Neural cell (in vitro differentiated cells): ENCODE data around the gene AFF3. TPM values are rescaled to one million over a fixed set of nuclear protein-coding genes. Genes with fewer than 3 reads are reported as not detected.

Experiments
- H2AFZ ChIP-seq: fragments of 200-600, 300-800 bp; sonication (generic), shearing (Covaris generic); 2 replicates; pipeline ENCODE4 v1.6.0; 2014; ENCODE audit warnings: low read depth, mild to moderate bottlenecking, antibody characterized with exemption, low read length, moderate library complexity
- H3F3A ChIP-seq: fragments of 200-600 bp; shearing (Covaris generic); 2 replicates; pipeline ENCODE4 v1.6.1; 2016; ENCODE audit warnings: mild to moderate bottlenecking, moderate library complexity, mixed read lengths, antibody characterized with exemption, low read length; ENCODE audit not compliant: insufficient read depth, poor library complexity, severe bottlenecking
- H3K27ac ChIP-seq: fragments of 200-600, 300-800 bp; sonication (generic), shearing (Covaris generic); 2 replicates; pipeline ENCODE4 v1.5.1; 2014; ENCODE audit warnings: mild to moderate bottlenecking, low read length, moderate library complexity
- H3K27me3 ChIP-seq: fragments of 300-800, 200-600 bp; sonication (generic), shearing (Covaris generic); 2 replicates; pipeline ENCODE4 v1.6.0; 2014; ENCODE audit warnings: mild to moderate bottlenecking, low read depth, low read length, moderate library complexity; ENCODE audit not compliant: insufficient read depth
- H3K36me3 ChIP-seq: fragments of 300-800, 200-600 bp; sonication (generic), shearing (Covaris generic); 2 replicates; pipeline ENCODE4 v1.5.1; 2014; ENCODE audit warnings: mild to moderate bottlenecking, antibody characterized with exemption, low read length, moderate library complexity; ENCODE audit not compliant: insufficient read depth
- H3K4me2 ChIP-seq: fragments of 300-800, 200-600 bp; sonication (generic), shearing (Covaris generic); 2 replicates; pipeline ENCODE4 v1.6.0; 2014; ENCODE audit warnings: mild to moderate bottlenecking, low read length
- H3K4me3 ChIP-seq: fragments of 300-800, 200-600 bp; sonication (generic), shearing (Covaris generic); 2 replicates; pipeline ENCODE4 v1.5.1; 2014; ENCODE audit warnings: mild to moderate bottlenecking, low read length, moderate library complexity
- H3K79me2 ChIP-seq: fragments of 200-600 bp; shearing (Covaris generic); replicated peaks from 2 replicates; pipeline ENCODE4 v1.6.0; 2014; ENCODE audit warnings: mild to moderate bottlenecking, low read length, moderate library complexity; ENCODE audit not compliant: insufficient read depth
- H3K9ac ChIP-seq: fragments of 300-800, 200-600 bp; sonication (generic), shearing (Covaris generic); 2 replicates; pipeline ENCODE4 v1.6.1; 2016; ENCODE audit warnings: mild to moderate bottlenecking, low read length, mixed read lengths
- H3K9me2 ChIP-seq: fragments of 200-600 bp; shearing (Covaris generic); 2 replicates; pipeline ENCODE4 v1.6.1; 2016; ENCODE audit warnings: mild to moderate bottlenecking, low read length, mixed read lengths; ENCODE audit not compliant: insufficient read depth
- H3K9me3 ChIP-seq: fragments of 200-600, 300-800 bp; sonication (generic), shearing (Covaris generic); 2 replicates; pipeline ENCODE4 v1.6.1; 2016; ENCODE audit warnings: mild to moderate bottlenecking, mixed run types, low read length, moderate library complexity, mixed read lengths
- H4K20me1 ChIP-seq: fragments of 200-600 bp; shearing (Covaris generic); 2 replicates; pipeline ENCODE4 v1.6.1; 2016; ENCODE audit warnings: mild to moderate bottlenecking, mixed run types; ENCODE audit not compliant: insufficient read depth
- CTCF ChIP-seq: fragments of 450-650 bp; IDR thresholded peaks from 2 replicates; pipeline ENCODE4 v1.5.1; 2014; ENCODE audit warnings: antibody characterized with exemption, mild to moderate bottlenecking, moderate library complexity; ENCODE audit not compliant: poor library complexity, severe bottlenecking
- EP300 ChIP-seq: fragments of 450-650 bp; conservative IDR thresholded peaks from 2 replicates; pipeline ENCODE4 v1.6.1; 2014; ENCODE audit warnings: antibody characterized with exemption, mild to moderate bottlenecking, moderate library complexity; ENCODE audit not compliant: poor library complexity, severe bottlenecking
- EZH2 ChIP-seq: fragments of 200-600, 300-800 bp; shearing (Covaris generic), sonication (generic); IDR thresholded peaks from 2 replicates; pipeline ENCODE4 v1.6.1; 2014; ENCODE audit warnings: antibody characterized with exemption, low read length, borderline replicate concordance, mild to moderate bottlenecking; ENCODE audit not compliant: insufficient read depth, poor library complexity, severe bottlenecking
- MXI1 ChIP-seq: fragments of 450-650 bp; conservative IDR thresholded peaks from 2 replicates; pipeline ENCODE4 v1.6.1; 2014; ENCODE audit warnings: antibody characterized with exemption, mild to moderate bottlenecking; ENCODE audit not compliant: poor library complexity, severe bottlenecking
- POLR2AphosphoS5 ChIP-seq: IDR thresholded peaks from 2 replicates; pipeline ENCODE4 v1.6.1; 2012
- RAD21 ChIP-seq: fragments of 450-650 bp; conservative IDR thresholded peaks from 2 replicates; pipeline ENCODE4 v1.6.1; 2014; ENCODE audit warnings: antibody characterized with exemption, mild to moderate bottlenecking, moderate library complexity
- REST ChIP-seq: IDR thresholded peaks from 2 replicates; pipeline ENCODE4 v1.6.1; 2012; ENCODE audit warnings: borderline replicate concordance
- SMC3 ChIP-seq: fragments of 450-650 bp; conservative IDR thresholded peaks from 2 replicates; pipeline ENCODE4 v1.6.1; 2014; ENCODE audit warnings: antibody characterized with exemption, mild to moderate bottlenecking, moderate library complexity; ENCODE audit not compliant: poor library complexity
- TAF1 ChIP-seq: IDR thresholded peaks from 2 replicates; pipeline ENCODE4 v1.6.1; 2012; ENCODE audit warnings: low read depth
- polyA plus RNA-seq: library from polyadenylated mRNA; depleted of rRNA; stranded (reverse); fragments of >200 nt; gene quantifications from 2 replicates; pipeline ENCODE4 v1.2.3, GENCODE V29; 2014

AFF3 gene
- polyA plus RNA-seq, 1 donor from 2014 or later, result 5.1 TPM

GRCh38 chr2:99672766-99673350 is 469.5 kb downstream of the AFF3 start:
- H2AFZ ChIP-seq, result no peak overlapping the region
- no peak overlapping the region for H3K4me3 ChIP-seq
- no peak overlapping the region for H3K4me2 ChIP-seq
- TF ChIP-seq RAD21 (no peak), SMC3 (no peak), MXI1 (no peak), EP300 (no peak), CTCF (no peak), EZH2 (no peak), REST (no peak), POLR2AphosphoS5 (no peak), TAF1 (no peak)
- H3K27me3 ChIP-seq, result no peaks in the 10 kb centered on the region
- H3K79me2 ChIP-seq, result no peaks in the 10 kb centered on the region
- no peaks in the 10 kb centered on the region for H3F3A ChIP-seq
- H3K9ac ChIP-seq, result no peak overlapping the region
- no peaks in the 10 kb centered on the region for H3K36me3 ChIP-seq
- H3K9me3 ChIP-seq, result no peaks in the 10 kb centered on the region
- no peaks in the 10 kb centered on the region for H3K9me2 ChIP-seq
- H4K20me1 ChIP-seq, result no peaks in the 10 kb centered on the region
- H3K27ac ChIP-seq, result no peak overlapping the region

- H3F3A ChIP-seq, result no peaks in the 10 kb centered on the region
- H3K36me3 ChIP-seq, result no peaks in the 10 kb centered on the region
- no peaks in the 10 kb centered on the region for H3K9me2 ChIP-seq
- H2AFZ ChIP-seq, result no peak overlapping the region
- no peaks in the 10 kb centered on the region for H3K79me2 ChIP-seq
- H3K4me3 ChIP-seq, result no peak overlapping the region
- no peak for TF ChIP-seq MXI1
- TF ChIP-seq EP300, result no peak
- no peak for TF ChIP-seq RAD21
- no peak for TF ChIP-seq EZH2
- TF ChIP-seq TAF1, result no peak
- no peak for TF ChIP-seq POLR2AphosphoS5
- no peak for TF ChIP-seq SMC3
- no peaks in the 10 kb centered on the region for H4K20me1 ChIP-seq
- no peak overlapping the region for H3K4me2 ChIP-seq
- no peak overlapping the region for H3K27ac ChIP-seq
- no peak overlapping the region for H3K9ac ChIP-seq
- no peaks in the 10 kb centered on the region for H3K27me3 ChIP-seq
- no peaks in the 10 kb centered on the region for H3K9me3 ChIP-seq
Measured at GRCh38 chr2:99670768-99671734, 471.3 kb downstream of the AFF3 start.
